GM12878 (cell line): ENCODE measurements around the gene ERVV-1. TPM values are rescaled to one million over a fixed set of nuclear protein-coding genes. Genes with fewer than 3 reads are reported as not detected.

Experiments used
- CHD1 ChIP-seq: IDR thresholded peaks from 2 replicates; pipeline ENCODE4 v1.6.1; 2012; ENCODE audit warnings: low read depth, low read length, improper control_type of control experiment
- FOXM1 ChIP-seq: IDR thresholded peaks from 2 replicates; pipeline ENCODE4 v1.6.1; 2012; ENCODE audit warnings: low read depth, mild to moderate bottlenecking, inconsistent platforms, low read length, moderate library complexity
- KAT2A ChIP-seq: conservative IDR thresholded peaks from 2 replicates; pipeline ENCODE4 v1.6.1; 2011; ENCODE audit warnings: low read depth, low read length; ENCODE audit not compliant: control insufficient read depth
- MTA3 ChIP-seq: IDR thresholded peaks from 2 replicates; pipeline ENCODE4 v1.6.1; 2012; ENCODE audit warnings: low read length, inconsistent platforms, borderline replicate concordance
- MYB ChIP-seq: fragments of 150-350 bp; IDR thresholded peaks from 2 replicates; pipeline ENCODE4 v1.6.1; 2014; ENCODE audit warnings: mild to moderate bottlenecking, low read depth, low read length, borderline replicate concordance
- NBN ChIP-seq: fragments of 450-650 bp; IDR thresholded peaks from 2 replicates; pipeline ENCODE4 v1.6.1; 2016
- POLR2A ChIP-seq: IDR thresholded peaks from 2 replicates; pipeline ENCODE4 v1.6.1; 2011; ENCODE audit warnings: low read depth, mild to moderate bottlenecking, low read length
- RELB ChIP-seq: fragments of 450-650 bp; IDR thresholded peaks from 2 replicates; pipeline ENCODE4 v1.6.1; 2017; ENCODE audit warnings: low read depth, mild to moderate bottlenecking, moderate library complexity
- STAT1 ChIP-seq: fragments of 450-650 bp; conservative IDR thresholded peaks from 2 replicates; pipeline ENCODE4 v1.6.1; 2014; ENCODE audit warnings: antibody characterized with exemption, mild to moderate bottlenecking
- TBL1XR1 ChIP-seq: IDR thresholded peaks from 2 replicates; pipeline ENCODE4 v1.6.1; 2012; ENCODE audit warnings: low read depth, low read length, improper control_type of control experiment
- USF2 ChIP-seq: IDR thresholded peaks from 2 replicates; pipeline ENCODE4 v1.6.1; 2011; ENCODE audit warnings: low read depth, low read length, improper control_type of control experiment, borderline replicate concordance
- ZBTB11 ChIP-seq: fragments of 450-650 bp; formaldehyde crosslinking; IDR thresholded peaks from 2 replicates; pipeline ENCODE4 v1.5.0; 2022; ENCODE audit warnings: mild to moderate bottlenecking, missing genetic modification characterization
- polyA plus RNA-seq, 11 experiments: library from polyadenylated mRNA; depleted of rRNA in 4 of 11; unstranded in 6 of 11; stranded (reverse) in 5 of 11; fragments of >200 nt; fragmentation: Nextera tagmentation in 4 of 11; fragmentation: Illumina TruSeq in 1 of 11; extraction: Ambion mirVana in 4 of 11; extraction: Trizol in 1 of 11; gene quantifications; 1 replicate in 1 of 11; 2 replicates in 10 of 11; pipeline versions ENCODE4 v1.2.1 to v1.2.3, GENCODE V29; 2011 to 2016; ENCODE audit warnings: inconsistent platforms in 2 of 11, missing spikeins in 2 of 11, low read depth in 1 of 11
- total RNA-seq, 4 experiments: library from RNA; depleted of rRNA in 3 of 4; stranded (reverse); fragments of >200 nt in 3 of 4; fragmentation: Illumina TruSeq in 1 of 4; extraction: Trizol in 1 of 4; gene quantifications; 2 replicates each; pipeline versions ENCODE4 v1.2.1 to v1.2.3, GENCODE V29; 2013 to 2021
- TF ChIP-seq, protein P1 (sequence below): fragments of 450-650 bp; IDR thresholded peaks from 2 replicates; pipeline ENCODE4 v1.6.1; 2017; ENCODE audit warnings: mild to moderate bottlenecking

The ERVV-1 gene
- total and polyA plus RNA-seq, 10 of the 15 experiments (the other 5 are each of a cell fraction or from before 2014, with no cell fraction given), result 0.05 TPM; not detected in 9

GRCh38 chr19:53047379-53047778 lies 33.7 kb downstream of the ERVV-1 start (continued):
- TF ChIP-seq ZBTB11 (CRISPR knock-in tag) (no peak), NBN (no peak), CHD1 (no peak), FOXM1 (no peak), STAT1 (no peak), RELB (no peak), MYB (no peak), POLR2A (no peak), MTA3 (no peak), USF2 (no peak), KAT2A (no peak), TBL1XR1 (no peak)
- TF ChIP-seq, protein P1, sequence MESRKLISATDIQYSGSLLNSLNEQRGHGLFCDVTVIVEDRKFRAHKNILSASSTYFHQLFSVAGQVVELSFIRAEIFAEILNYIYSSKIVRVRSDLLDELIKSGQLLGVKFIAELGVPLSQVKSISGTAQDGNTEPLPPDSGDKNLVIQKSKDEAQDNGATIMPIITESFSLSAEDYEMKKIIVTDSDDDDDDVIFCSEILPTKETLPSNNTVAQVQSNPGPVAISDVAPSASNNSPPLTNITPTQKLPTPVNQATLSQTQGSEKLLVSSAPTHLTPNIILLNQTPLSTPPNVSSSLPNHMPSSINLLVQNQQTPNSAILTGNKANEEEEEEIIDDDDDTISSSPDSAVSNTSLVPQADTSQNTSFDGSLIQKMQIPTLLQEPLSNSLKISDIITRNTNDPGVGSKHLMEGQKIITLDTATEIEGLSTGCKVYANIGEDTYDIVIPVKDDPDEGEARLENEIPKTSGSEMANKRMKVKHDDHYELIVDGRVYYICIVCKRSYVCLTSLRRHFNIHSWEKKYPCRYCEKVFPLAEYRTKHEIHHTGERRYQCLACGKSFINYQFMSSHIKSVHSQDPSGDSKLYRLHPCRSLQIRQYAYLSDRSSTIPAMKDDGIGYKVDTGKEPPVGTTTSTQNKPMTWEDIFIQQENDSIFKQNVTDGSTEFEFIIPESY, result no peak
